K562 (cell line): Measurements from ENCODE around the gene ZNF775. TPM values are rescaled to one million over a fixed set of nuclear protein-coding genes. Genes with fewer than 3 reads are reported as not detected.

ENCODE experiments used
- ATAC-seq: fragments of 200-7000 bp; cut with Tn5 transposase; 3 replicates; pipeline ENCODE4 v1.9.1; 2020; ENCODE audit warnings: moderate library complexity
- BruUV-seq: library from RNA; stranded (reverse); fragments of 400-500 nt; replicated peaks from 2 replicates; lab custom pipeline; 2021; lab: Mats Ljungman, UMichigan
- CTCF ChIA-PET: fragments of 300-600 bp; formaldehyde crosslinking; extraction: SDS; loops from one replicate; lab custom pipeline; 2021; ENCODE audit warnings: low intra/inter-chr PET ratio; lab: Yijun Ruan, JAX
- POLR2A ChIA-PET: fragments of 300-600, 350-650 bp; sonication (Branson Sonifier 250); formaldehyde crosslinking; extraction: SDS; loops from one replicate; lab custom pipeline; 2021; ENCODE audit warnings: antibody characterized with exemption, inconsistent platforms; lab: Yijun Ruan, JAX
- DNase-seq, 4 experiments: peaks; one replicate each; pipeline versions ENCODE4 v3.0.0 to v3.0.0-alpha.2; 2011 to 2018; ENCODE audit warnings: low spot score in 3 of 4, mixed read lengths in 3 of 4; ENCODE audit errors: extremely low read depth in 1 of 4
- FAIRE-seq: peaks from 2 replicates; lab custom pipeline; 2011; peaks lifted over from hg19 to GRCh38; lab: Jason Lieb, UNC
- H2AFZ ChIP-seq: 2 replicates; pipeline ENCODE4 v1.6.0; 2011; ENCODE audit warnings: low read depth, low read length, control low read depth, inconsistent platforms
- H3K27ac ChIP-seq: fragments of 200-600 bp; 3 replicates; pipeline ENCODE4 v1.8.0; 2011; ENCODE audit warnings: low read depth, mild to moderate bottlenecking, control low read depth, inconsistent platforms, low read length, moderate library complexity, mixed read lengths; ENCODE audit errors: extremely low read depth
- H3K27me3 ChIP-seq, 2 experiments: fragments of 300-600 bp in 1 of 2; 2 replicates in 1 of 2; 3 replicates in 1 of 2; pipeline versions ENCODE4 v1.6.0 to v1.8.0; 2011; ENCODE audit warnings: inconsistent platforms in 2 of 2, low read length in 2 of 2, mild to moderate bottlenecking in 1 of 2, mixed read lengths in 1 of 2, moderate library complexity in 1 of 2; ENCODE audit not compliant: control insufficient read depth in 2 of 2, insufficient read depth in 2 of 2
- H3K36me3 ChIP-seq: fragments of 300-600 bp; 3 replicates; pipeline ENCODE4 v1.8.0; 2011; ENCODE audit warnings: mild to moderate bottlenecking, low read length, inconsistent platforms; ENCODE audit not compliant: control insufficient read depth, insufficient read depth
- H3K4me1 ChIP-seq, 2 experiments: fragments of 200-600 bp in 1 of 2; replicated peaks in 1 of 2; 2 replicates in 1 of 2; 3 replicates in 1 of 2; pipeline versions ENCODE4 v1.5.1 to v1.8.0; 2011; ENCODE audit warnings: inconsistent platforms in 2 of 2, low read length in 2 of 2, mild to moderate bottlenecking in 1 of 2, mixed read lengths in 1 of 2, moderate library complexity in 1 of 2; ENCODE audit not compliant: control insufficient read depth in 2 of 2, insufficient read depth in 2 of 2
- H3K4me2 ChIP-seq: 2 replicates; pipeline ENCODE4 v1.6.1; 2011; ENCODE audit warnings: low read length, control low read depth, inconsistent platforms, mixed read lengths; ENCODE audit not compliant: insufficient read depth
- H3K4me3 ChIP-seq: fragments of 200-600 bp; sonication (generic), shearing (Covaris generic); 2 replicates; pipeline ENCODE4 v1.5.1; 2016; ENCODE audit warnings: control low read depth, inconsistent platforms
- H3K79me2 ChIP-seq: fragments of 200-600 bp; 3 replicates; pipeline ENCODE4 v1.8.0; 2011; ENCODE audit warnings: low read length, inconsistent platforms; ENCODE audit not compliant: control insufficient read depth, insufficient read depth
- H3K9ac ChIP-seq, 2 experiments: 2 replicates each; pipeline versions ENCODE4 v1.6.0 to v1.6.1; 2011; ENCODE audit warnings: low read depth in 2 of 2, low read length in 2 of 2, control low read depth in 1 of 2, inconsistent platforms in 1 of 2, mild to moderate bottlenecking in 1 of 2, mixed read lengths in 1 of 2; ENCODE audit not compliant: insufficient read depth in 1 of 2
- H3K9me1 ChIP-seq: one replicate; pipeline ENCODE4 v1.6.0; 2011; ENCODE audit warnings: inconsistent platforms, mild to moderate bottlenecking, low read length, moderate library complexity; ENCODE audit not compliant: control insufficient read depth, insufficient read depth
- H3K9me3 ChIP-seq: replicated peaks from 2 replicates; pipeline ENCODE4 v1.5.1; 2011; ENCODE audit warnings: low read depth, low read length, inconsistent platforms; ENCODE audit not compliant: control insufficient read depth, insufficient read depth
- H4K20me1 ChIP-seq: replicated peaks from 2 replicates; pipeline ENCODE4 v1.6.1; 2011; ENCODE audit warnings: low read length, inconsistent platforms, mixed read lengths; ENCODE audit not compliant: control insufficient read depth, insufficient read depth
- ATF4 ChIP-seq: fragments of 450-650 bp; formaldehyde crosslinking; IDR thresholded peaks from 2 replicates; pipeline ENCODE4 v1.4.0; 2022; ENCODE audit warnings: mild to moderate bottlenecking, moderate library complexity
- CLOCK ChIP-seq: fragments of 250-450 bp; sonication (Bioruptor Pico); IDR thresholded peaks from 2 replicates; pipeline ENCODE4 v1.4.0; 2020; ENCODE audit warnings: mild to moderate bottlenecking, moderate library complexity, borderline replicate concordance
- CXXC5 ChIP-seq: fragments of 250-450 bp; sonication (Bioruptor Pico); IDR thresholded peaks from 2 replicates; pipeline ENCODE4 v1.8.0; 2022; ENCODE audit warnings: inconsistent platforms, mild to moderate bottlenecking, moderate library complexity
- ETS2 ChIP-seq: IDR thresholded peaks from 2 replicates; pipeline ENCODE4 v1.6.1; 2016; ENCODE audit warnings: borderline replicate concordance, missing genetic modification characterization, mild to moderate bottlenecking, moderate library complexity, missing compliant biosample characterization; ENCODE audit not compliant: poor library complexity, severe bottlenecking
- HLTF ChIP-seq: fragments of 450-650 bp; IDR thresholded peaks from 2 replicates; pipeline ENCODE4 v1.6.1; 2016
- JUN ChIP-seq, 2 experiments: sonication (generic) in 1 of 2; formaldehyde crosslinking in 1 of 2; IDR thresholded peaks; 2 replicates each; pipeline versions ENCODE4 v1.6.1 to v1.8.0; 2012 to 2022; ENCODE audit warnings: borderline replicate concordance in 2 of 2, mild to moderate bottlenecking in 2 of 2, improper control_type of control experiment in 1 of 2, low read depth in 1 of 2, low read length in 1 of 2, missing genetic modification reagents in 1 of 2
- JUND ChIP-seq, 2 experiments: IDR thresholded peaks; 2 replicates in 1 of 2; 3 replicates in 1 of 2; pipeline ENCODE4 v1.6.1; 2011; ENCODE audit warnings: borderline replicate concordance in 2 of 2, low read depth in 2 of 2, low read length in 2 of 2, improper control_type of control experiment in 1 of 2, missing biosample characterization in 1 of 2, missing genetic modification characterization in 1 of 2, missing genetic modification reagents in 1 of 2
- MAFF ChIP-seq: IDR thresholded peaks from 2 replicates; pipeline ENCODE4 v1.6.1; 2012; ENCODE audit warnings: low read length, improper control_type of control experiment
- MBD1 ChIP-seq: fragments of 250-450 bp; sonication (Bioruptor Pico); IDR thresholded peaks from 2 replicates; pipeline ENCODE4 v1.8.0; 2022; ENCODE audit warnings: inconsistent platforms
- MBD2 ChIP-seq: sonication (generic); IDR thresholded peaks from 2 replicates; pipeline ENCODE4 v1.6.1; 2016; ENCODE audit warnings: low read depth, borderline replicate concordance
- MTA3 ChIP-seq: fragments of 450-650 bp; formaldehyde crosslinking; IDR thresholded peaks from 2 replicates; pipeline ENCODE4 v1.6.1; 2017; ENCODE audit warnings: mild to moderate bottlenecking, borderline replicate concordance
- NFXL1 ChIP-seq: fragments of 450-650 bp; formaldehyde crosslinking; IDR thresholded peaks from 2 replicates; pipeline ENCODE4 v1.4.0; 2021; ENCODE audit warnings: mild to moderate bottlenecking
- NUFIP1 ChIP-seq: fragments of 450-650 bp; IDR thresholded peaks from 2 replicates; pipeline ENCODE4 v1.6.1; 2018; ENCODE audit not compliant: partially characterized antibody
- PURB ChIP-seq: sonication (generic); formaldehyde crosslinking; IDR thresholded peaks from 2 replicates; pipeline ENCODE4 v1.9.0; 2021; ENCODE audit warnings: low read depth, mild to moderate bottlenecking, missing genetic modification reagents
- RBM39 ChIP-seq: fragments of 200-400 bp; formaldehyde crosslinking; optimal IDR thresholded peaks from 2 replicates; pipeline ENCODE3; 2018; ENCODE audit warnings: low read depth, low read length
- SMARCA4 ChIP-seq: fragments of 450-650 bp; IDR thresholded peaks from 2 replicates; pipeline ENCODE4 v1.6.1; 2016
- TAF7 ChIP-seq: fragments of 450-650 bp; IDR thresholded peaks from 2 replicates; pipeline ENCODE4 v1.6.1; 2016; ENCODE audit warnings: missing genetic modification characterization, missing compliant biosample characterization
- ZNF197 ChIP-seq: fragments of 200-800 bp; sonication (Bioruptor generic); IDR thresholded peaks from 2 replicates; pipeline ENCODE4 v1.6.1; 2016; ENCODE audit warnings: low read depth, missing genetic modification characterization, missing compliant biosample characterization
- WGBS: fragments of 100-300 bp; shearing (Covaris generic); methylation state at CpG from one replicate; pipeline ENCODE4 v1.1.6; 2016; ENCODE audit warnings: low coverage, mixed read lengths; ENCODE audit not compliant: insufficient coverage; ENCODE audit errors: missing lambda C conversion rate; 5-methylcytosine and 5-hydroxymethylcytosine counted together
- in situ Hi-C: fragments of 300-500 bp; cut with MboI; formaldehyde crosslinking; loops from 4 replicates; pipeline ENCODE4 v1.15.0; 2018; ENCODE audit warnings: inconsistent platforms, mixed read lengths
- intact Hi-C: fragments of 100-400 bp; cut with micrococcal nuclease; formaldehyde crosslinking; loops from 2 replicates; pipeline ENCODE4 v1.14.2; 2022
- polyA plus RNA-seq, 8 experiments: library from polyadenylated mRNA; depleted of rRNA in 4 of 8; stranded (reverse) in 5 of 8; unstranded in 3 of 8; fragments of >200 nt; fragmentation: Nextera tagmentation in 2 of 8; fragmentation: Illumina TruSeq in 1 of 8; extraction: Ambion mirVana in 2 of 8; extraction: Trizol in 1 of 8; gene quantifications; 2 replicates each; pipeline versions ENCODE4 v1.2.1 to v1.2.3, GENCODE V29; 2011 to 2014; ENCODE audit warnings: inconsistent platforms in 1 of 8, missing spikeins in 1 of 8
- total RNA-seq, 7 experiments: library from RNA; depleted of rRNA in 6 of 7; stranded (reverse); fragments of >200 nt in 6 of 7; fragmentation: Illumina TruSeq in 2 of 7; extraction: Trizol in 2 of 7; gene quantifications; 2 replicates each; pipeline versions ENCODE4 v1.2.1 to v1.2.3, GENCODE V29; 2011 to 2021; ENCODE audit warnings: low replicate concordance in 1 of 7

Gene ZNF775
- total and polyA plus RNA-seq, 9 of the 15 experiments (the other 6 are each of a cell fraction or from before 2014, with no cell fraction given): 0.04 to 18.7 (median 4.9) TPM

- H3K36me3 ChIP-seq: peaks cover 38% of the 10 kb centered on the region
- ChIA-PET POLR2A (interaction anchor here (0.6 to 3.5 kb wide), 9 partner anchors 10 to 885 kb away, joined by 3 to 30 read pairs (median 5); no protein-coding TSS in a partner anchor), CTCF (no interaction called here)
- no TSS peak for BruUV-seq
- peak overlapping the region; percentile 79 for H3K4me3 ChIP-seq
- no peaks in the 10 kb centered on the region for H3K27me3 ChIP-seq
- in situ Hi-C loops (no loop called here), intact Hi-C loops (loop anchor here (2.0 kb wide), 2 partner anchors 33 to 45 kb away; partner anchors contain the start of genes ACTR3C and LRRC61)
- no peaks in the 10 kb centered on the region; the same call in 1 of the 2 replicates for H4K20me1 ChIP-seq
- H3K9ac ChIP-seq: peak overlapping the region; percentile 98 to 99
- H2AFZ ChIP-seq: peak overlapping the region; percentile 82
- H3K9me3 ChIP-seq: no peaks in the 10 kb centered on the region
- peak overlapping the region; percentile 100 for H3K4me2 ChIP-seq
- peak; percentile 79 for FAIRE-seq
- peak overlapping the region; percentile 97 for H3K27ac ChIP-seq
- H3K4me1 ChIP-seq: peaks cover 41 to 45% of the 10 kb centered on the region in 2 experiments
- no peaks in the 10 kb centered on the region for H3K9me1 ChIP-seq
- 41% methylated on average over 8 of the region's 8 CpGs for WGBS
- ATAC-seq: no peak
- no peak for DNase-seq
- peaks cover 46% of the 10 kb centered on the region for H3K79me2 ChIP-seq
- TF ChIP-seq TAF7 (tag) (no peak), PURB (CRISPR knock-in tag) (no peak), ZNF197 (CRISPR knock-in tag) (no peak), MBD1 (CRISPR knock-in tag) (no peak), MTA3 (no peak), MBD2 (no peak), ATF4 (CRISPR knock-in tag) (no peak), CXXC5 (CRISPR knock-in tag) (no peak), JUN (IDR thresholded peaks at IDR 0.05; ENCODE audit: borderline replicate concordance, low read depth, low read length) (peak; percentile 74; the same call in 1 of the 2 replicates), JUN (CRISPR knock-in tag; IDR thresholded peaks at IDR 0.05; ENCODE audit: borderline replicate concordance) (no peak), RBM39 (no peak), CLOCK (CRISPR knock-in tag) (no peak), NFXL1 (CRISPR knock-in tag) (no peak), HLTF (no peak), NUFIP1 (peak; percentile 23), ETS2 (tag) (no peak), JUND (IDR thresholded peaks at IDR 0.05; ENCODE audit: borderline replicate concordance, low read depth, low read length) (peak; percentile 83), JUND (tag; IDR thresholded peaks at IDR 0.05; ENCODE audit: borderline replicate concordance, low read depth, low read length) (peak; percentile 82; the same call in 2 of the 3 replicates), MAFF (no peak), SMARCA4 (0 out of 2 replicates have a peak, but pooled peaks have one; percentile 49)
These were observed 11.4 kb upstream of the ZNF775 start for GRCh38 chr7:150367677-150368095.
